Astrocyte of the spinal cord (primary cell): ENCODE results near the gene PFN1.

Experiments used
- DNase-seq: peaks from one replicate; pipeline ENCODE4 v3.0.0; 2011; ENCODE audit warnings: low read depth, low spot score
- H3K4me3 ChIP-seq: 2 replicates; pipeline ENCODE4 v1.5.1; 2011; ENCODE audit warnings: low read depth, mild to moderate bottlenecking, low read length, moderate library complexity
- in situ Hi-C: cut with HindIII; loops from 2 replicates; pipeline ENCODE4 v1.10.0; 2017; ENCODE audit warnings: low sequenced_read_pairs
- TF ChIP-seq, protein P1 (sequence below): IDR thresholded peaks from 2 replicates; pipeline ENCODE4 v1.5.1; 2012; ENCODE audit warnings: low read depth, mild to moderate bottlenecking, low read length, inconsistent platforms

The PFN1 gene

DNA sequence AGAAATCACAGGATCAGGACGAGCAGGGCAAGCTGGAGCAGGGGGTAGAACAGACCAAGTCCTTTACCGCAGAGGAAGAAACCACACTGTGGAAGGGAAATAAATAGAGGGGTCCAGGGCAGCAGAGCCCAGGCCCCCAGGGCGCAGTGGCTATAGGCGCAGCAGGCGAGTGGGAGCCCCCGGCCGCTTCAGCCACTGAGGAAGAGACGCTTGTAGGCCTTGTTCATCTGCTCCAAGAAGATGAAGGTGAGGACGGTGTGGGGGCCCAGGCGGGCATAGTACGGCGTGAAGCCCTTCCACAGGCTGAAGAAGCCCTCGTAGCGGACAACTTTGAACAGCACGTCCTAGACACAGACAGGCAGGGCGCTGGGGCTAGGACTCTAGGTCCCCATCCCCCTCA is 10.8 kb downstream of the PFN1 start:
- in situ Hi-C loops: no loop called here
- no peak for DNase-seq
- TF ChIP-seq, protein P1, sequence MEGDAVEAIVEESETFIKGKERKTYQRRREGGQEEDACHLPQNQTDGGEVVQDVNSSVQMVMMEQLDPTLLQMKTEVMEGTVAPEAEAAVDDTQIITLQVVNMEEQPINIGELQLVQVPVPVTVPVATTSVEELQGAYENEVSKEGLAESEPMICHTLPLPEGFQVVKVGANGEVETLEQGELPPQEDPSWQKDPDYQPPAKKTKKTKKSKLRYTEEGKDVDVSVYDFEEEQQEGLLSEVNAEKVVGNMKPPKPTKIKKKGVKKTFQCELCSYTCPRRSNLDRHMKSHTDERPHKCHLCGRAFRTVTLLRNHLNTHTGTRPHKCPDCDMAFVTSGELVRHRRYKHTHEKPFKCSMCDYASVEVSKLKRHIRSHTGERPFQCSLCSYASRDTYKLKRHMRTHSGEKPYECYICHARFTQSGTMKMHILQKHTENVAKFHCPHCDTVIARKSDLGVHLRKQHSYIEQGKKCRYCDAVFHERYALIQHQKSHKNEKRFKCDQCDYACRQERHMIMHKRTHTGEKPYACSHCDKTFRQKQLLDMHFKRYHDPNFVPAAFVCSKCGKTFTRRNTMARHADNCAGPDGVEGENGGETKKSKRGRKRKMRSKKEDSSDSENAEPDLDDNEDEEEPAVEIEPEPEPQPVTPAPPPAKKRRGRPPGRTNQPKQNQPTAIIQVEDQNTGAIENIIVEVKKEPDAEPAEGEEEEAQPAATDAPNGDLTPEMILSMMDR: no peak
- no peak overlapping the region for H3K4me3 ChIP-seq

DNA sequence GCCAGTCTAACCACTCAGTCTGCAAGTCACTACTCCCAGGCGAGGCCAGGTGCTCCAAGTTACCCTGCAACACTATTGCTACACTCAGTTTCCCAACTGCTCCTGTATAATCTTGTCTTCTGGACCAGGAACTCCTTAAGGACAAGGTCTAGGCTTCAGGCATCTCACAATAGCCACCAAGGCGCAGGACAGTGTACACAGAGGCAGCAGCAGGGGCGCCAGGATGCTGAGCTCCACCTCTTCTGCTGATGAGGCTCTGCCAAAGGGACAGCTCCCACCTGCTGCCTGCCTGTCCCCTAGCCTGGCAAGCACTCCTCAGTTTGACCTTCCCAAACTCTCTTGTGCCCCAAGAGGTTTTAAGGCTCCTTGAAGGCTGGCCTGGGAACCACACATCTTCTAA is 11.9 kb downstream of the PFN1 start:
- in situ Hi-C loops: no loop called here
- no peak overlapping the region for H3K4me3 ChIP-seq
- TF ChIP-seq, protein P1: no peak
- no peak for DNase-seq

GRCh38 chr17:4935650-4936049 is 12.7 kb downstream of the PFN1 start:
- no peak overlapping the region for H3K4me3 ChIP-seq

DNA sequence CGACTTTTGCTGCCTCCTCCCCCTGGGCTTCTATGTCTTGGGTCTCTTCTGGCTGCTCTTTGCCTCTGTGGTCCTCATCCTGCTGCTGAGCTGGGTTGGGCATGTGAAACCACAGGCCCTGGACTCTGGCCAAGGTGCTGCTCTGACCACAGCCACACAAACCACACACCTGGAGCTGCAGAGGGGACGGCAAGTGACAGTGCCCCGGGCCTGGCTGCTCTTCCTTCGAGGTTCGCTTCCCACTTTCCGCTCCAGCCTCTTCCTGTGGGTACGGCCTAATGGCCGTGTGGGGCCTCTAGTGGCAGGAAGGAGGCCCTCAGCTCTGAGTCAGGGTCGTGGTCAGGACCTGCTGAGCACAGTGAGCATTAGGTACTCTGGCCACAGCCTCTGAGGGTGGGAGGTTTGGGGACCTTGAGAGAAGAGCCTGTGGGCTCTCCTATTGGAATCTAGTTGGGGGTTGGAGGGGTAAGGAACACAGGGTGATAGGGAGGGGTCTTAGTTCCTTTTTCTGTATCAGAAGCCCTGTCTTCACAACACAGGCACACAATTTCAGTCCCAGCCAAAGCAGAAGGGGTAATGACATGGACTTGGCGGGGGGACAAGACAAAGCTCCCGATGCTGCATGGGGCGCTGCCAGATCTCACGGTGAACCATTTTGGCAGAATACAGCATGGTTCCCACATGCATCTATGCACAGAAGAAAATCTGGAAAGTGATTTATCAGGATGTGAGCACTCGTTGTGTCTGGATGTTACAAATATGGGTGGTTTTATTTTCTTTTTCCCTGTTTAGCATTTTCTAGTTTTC is 14.0 kb downstream of the PFN1 start:
- in situ Hi-C loops: no loop called here
- TF ChIP-seq, protein P1: peak; percentile 56
- H3K4me3 ChIP-seq: no peak overlapping the region
- DNase-seq: peak; percentile 55

More at GRCh38 chr17:4935650-4936049, 12.7 kb downstream of the PFN1 start:
- no peak for DNase-seq
- TF ChIP-seq, protein P1: no peak
- in situ Hi-C loops: no loop called here

GRCh38 chr17:4933646-4934045 is 14.7 kb downstream of the PFN1 start:
- in situ Hi-C loops: no loop called here
- no peak for DNase-seq
- TF ChIP-seq, protein P1: no peak
- no peak overlapping the region for H3K4me3 ChIP-seq

DNA sequence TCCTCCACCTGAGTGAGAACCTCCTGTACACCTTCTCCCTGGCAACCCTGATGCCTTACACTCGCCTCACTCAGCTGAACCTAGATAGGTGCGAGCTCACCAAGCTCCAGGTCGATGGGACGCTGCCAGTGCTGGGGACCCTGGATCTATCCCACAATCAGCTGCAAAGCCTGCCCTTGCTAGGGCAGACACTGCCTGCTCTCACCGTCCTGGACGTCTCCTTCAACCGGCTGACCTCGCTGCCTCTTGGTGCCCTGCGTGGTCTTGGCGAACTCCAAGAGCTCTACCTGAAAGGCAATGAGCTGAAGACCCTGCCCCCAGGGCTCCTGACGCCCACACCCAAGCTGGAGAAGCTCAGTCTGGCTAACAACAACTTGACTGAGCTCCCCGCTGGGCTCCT is 15.6 kb downstream of the PFN1 start:
- in situ Hi-C loops: no loop called here
- TF ChIP-seq, protein P1: no peak
- H3K4me3 ChIP-seq: no peak overlapping the region
- DNase-seq: no peak
